K562 (cell line): Measurements from ENCODE around the gene OPN1MW2. TPM values are rescaled to one million over a fixed set of nuclear protein-coding genes. Genes with fewer than 3 reads are reported as not detected.
"Not testable (repeated sequence)": the region's sequence is repeated elsewhere in the genome, so short reads cannot be mapped to it uniquely, and the experiment has no call there.

Experiments
- ATAC-seq: fragments of 200-7000 bp; cut with Tn5 transposase; 3 replicates; pipeline ENCODE4 v1.9.1; 2020; ENCODE audit warnings: moderate library complexity
- BruUV-seq: library from RNA; stranded (reverse); fragments of 400-500 nt; replicated peaks from 2 replicates; lab custom pipeline; 2021; lab: Mats Ljungman, UMichigan
- CTCF ChIA-PET: fragments of 300-600 bp; formaldehyde crosslinking; extraction: SDS; loops from one replicate; lab custom pipeline; 2021; ENCODE audit warnings: low intra/inter-chr PET ratio; lab: Yijun Ruan, JAX
- POLR2A ChIA-PET: fragments of 300-600, 350-650 bp; sonication (Branson Sonifier 250); formaldehyde crosslinking; extraction: SDS; loops from one replicate; lab custom pipeline; 2021; ENCODE audit warnings: antibody characterized with exemption, inconsistent platforms; lab: Yijun Ruan, JAX
- DNase-seq, 4 experiments: peaks; one replicate each; pipeline versions ENCODE4 v3.0.0 to v3.0.0-alpha.2; 2011 to 2018; ENCODE audit warnings: low spot score in 3 of 4, mixed read lengths in 3 of 4; ENCODE audit errors: extremely low read depth in 1 of 4
- FAIRE-seq: peaks from 2 replicates; lab custom pipeline; 2011; peaks lifted over from hg19 to GRCh38; lab: Jason Lieb, UNC
- H2AFZ ChIP-seq: 2 replicates; pipeline ENCODE4 v1.6.0; 2011; ENCODE audit warnings: low read depth, low read length, control low read depth, inconsistent platforms
- H3K27ac ChIP-seq: fragments of 200-600 bp; 3 replicates; pipeline ENCODE4 v1.8.0; 2011; ENCODE audit warnings: low read depth, mild to moderate bottlenecking, control low read depth, inconsistent platforms, low read length, moderate library complexity, mixed read lengths; ENCODE audit errors: extremely low read depth
- H3K27me3 ChIP-seq, 2 experiments: fragments of 300-600 bp in 1 of 2; 2 replicates in 1 of 2; 3 replicates in 1 of 2; pipeline versions ENCODE4 v1.6.0 to v1.8.0; 2011; ENCODE audit warnings: inconsistent platforms in 2 of 2, low read length in 2 of 2, mild to moderate bottlenecking in 1 of 2, mixed read lengths in 1 of 2, moderate library complexity in 1 of 2; ENCODE audit not compliant: control insufficient read depth in 2 of 2, insufficient read depth in 2 of 2
- H3K36me3 ChIP-seq: fragments of 300-600 bp; 3 replicates; pipeline ENCODE4 v1.8.0; 2011; ENCODE audit warnings: mild to moderate bottlenecking, low read length, inconsistent platforms; ENCODE audit not compliant: control insufficient read depth, insufficient read depth
- H3K4me1 ChIP-seq, 2 experiments: fragments of 200-600 bp in 1 of 2; replicated peaks in 1 of 2; 2 replicates in 1 of 2; 3 replicates in 1 of 2; pipeline versions ENCODE4 v1.5.1 to v1.8.0; 2011; ENCODE audit warnings: inconsistent platforms in 2 of 2, low read length in 2 of 2, mild to moderate bottlenecking in 1 of 2, mixed read lengths in 1 of 2, moderate library complexity in 1 of 2; ENCODE audit not compliant: control insufficient read depth in 2 of 2, insufficient read depth in 2 of 2
- H3K4me2 ChIP-seq: 2 replicates; pipeline ENCODE4 v1.6.1; 2011; ENCODE audit warnings: low read length, control low read depth, inconsistent platforms, mixed read lengths; ENCODE audit not compliant: insufficient read depth
- H3K4me3 ChIP-seq: fragments of 200-600 bp; sonication (generic), shearing (Covaris generic); 2 replicates; pipeline ENCODE4 v1.5.1; 2016; ENCODE audit warnings: control low read depth, inconsistent platforms
- H3K79me2 ChIP-seq: fragments of 200-600 bp; 3 replicates; pipeline ENCODE4 v1.8.0; 2011; ENCODE audit warnings: low read length, inconsistent platforms; ENCODE audit not compliant: control insufficient read depth, insufficient read depth
- H3K9ac ChIP-seq, 2 experiments: 2 replicates each; pipeline versions ENCODE4 v1.6.0 to v1.6.1; 2011; ENCODE audit warnings: low read depth in 2 of 2, low read length in 2 of 2, control low read depth in 1 of 2, inconsistent platforms in 1 of 2, mild to moderate bottlenecking in 1 of 2, mixed read lengths in 1 of 2; ENCODE audit not compliant: insufficient read depth in 1 of 2
- H3K9me1 ChIP-seq: one replicate; pipeline ENCODE4 v1.6.0; 2011; ENCODE audit warnings: inconsistent platforms, mild to moderate bottlenecking, low read length, moderate library complexity; ENCODE audit not compliant: control insufficient read depth, insufficient read depth
- H3K9me3 ChIP-seq: replicated peaks from 2 replicates; pipeline ENCODE4 v1.5.1; 2011; ENCODE audit warnings: low read depth, low read length, inconsistent platforms; ENCODE audit not compliant: control insufficient read depth, insufficient read depth
- H4K20me1 ChIP-seq: replicated peaks from 2 replicates; pipeline ENCODE4 v1.6.1; 2011; ENCODE audit warnings: low read length, inconsistent platforms, mixed read lengths; ENCODE audit not compliant: control insufficient read depth, insufficient read depth
- WGBS: fragments of 100-300 bp; shearing (Covaris generic); methylation state at CpG from one replicate; pipeline ENCODE4 v1.1.6; 2016; ENCODE audit warnings: low coverage, mixed read lengths; ENCODE audit not compliant: insufficient coverage; ENCODE audit errors: missing lambda C conversion rate; 5-methylcytosine and 5-hydroxymethylcytosine counted together
- in situ Hi-C: fragments of 300-500 bp; cut with MboI; formaldehyde crosslinking; loops from 4 replicates; pipeline ENCODE4 v1.15.0; 2018; ENCODE audit warnings: inconsistent platforms, mixed read lengths
- intact Hi-C: fragments of 100-400 bp; cut with micrococcal nuclease; formaldehyde crosslinking; loops from 2 replicates; pipeline ENCODE4 v1.14.2; 2022
- polyA plus RNA-seq, 8 experiments: library from polyadenylated mRNA; depleted of rRNA in 4 of 8; stranded (reverse) in 5 of 8; unstranded in 3 of 8; fragments of >200 nt; fragmentation: Nextera tagmentation in 2 of 8; fragmentation: Illumina TruSeq in 1 of 8; extraction: Ambion mirVana in 2 of 8; extraction: Trizol in 1 of 8; gene quantifications; 2 replicates each; pipeline versions ENCODE4 v1.2.1 to v1.2.3, GENCODE V29; 2011 to 2014; ENCODE audit warnings: inconsistent platforms in 1 of 8, missing spikeins in 1 of 8
- total RNA-seq, 7 experiments: library from RNA; depleted of rRNA in 6 of 7; stranded (reverse); fragments of >200 nt in 6 of 7; fragmentation: Illumina TruSeq in 2 of 7; extraction: Trizol in 2 of 7; gene quantifications; 2 replicates each; pipeline versions ENCODE4 v1.2.1 to v1.2.3, GENCODE V29; 2011 to 2021; ENCODE audit warnings: low replicate concordance in 1 of 7

OPN1MW2 gene
- total and polyA plus RNA-seq, 9 of the 15 experiments (the other 6 are each of a cell fraction or from before 2014, with no cell fraction given): 0.06 to 0.14 TPM; not detected in 7

DNA sequence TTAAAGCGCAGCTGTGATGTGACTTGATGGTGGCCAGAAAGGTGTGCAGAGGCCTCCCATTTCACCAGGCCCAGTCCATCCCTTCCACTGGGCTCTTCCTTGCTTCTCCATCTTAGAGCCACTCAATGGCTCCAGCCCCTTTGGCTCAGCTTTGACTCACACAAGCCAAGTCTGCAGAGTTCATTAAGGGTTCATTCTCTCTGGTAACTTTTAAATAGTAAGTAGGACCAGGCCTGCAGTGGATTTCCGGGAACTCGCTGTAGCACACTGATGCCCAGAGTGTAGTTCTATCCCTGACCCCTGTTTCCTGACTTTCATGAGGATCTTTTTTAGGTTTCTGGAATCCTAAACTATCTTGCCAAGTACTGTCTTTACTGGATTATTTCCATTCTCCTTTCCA is 49.7 kb downstream of the OPN1MW2 start:
- BruUV-seq, H3K27me3 ChIP-seq, CTCF ChIA-PET, ATAC-seq, H3K79me2 ChIP-seq, H3K27ac ChIP-seq, DNase-seq, POLR2A ChIA-PET, H3K9ac ChIP-seq, H3K4me3 ChIP-seq, H4K20me1 ChIP-seq, H3K9me1 ChIP-seq, H3K9me3 ChIP-seq, H3K4me1 ChIP-seq, H2AFZ ChIP-seq, in situ Hi-C loops, FAIRE-seq, H3K4me2 ChIP-seq, H3K36me3 ChIP-seq, intact Hi-C loops: not testable (repeated sequence)
- WGBS: no CpG with 5 or more reads among the region's 3 CpGs

Other genes with a start within 250 kb of the OPN1MW2 start
Only the 7 nearest of the 18 such genes appear.
- 36.6 and 52.6 TPM in 2 replicates for gene MECP2, start 122.0 kb upstream of the OPN1MW2 start, total RNA-seq (2014; rRNA removed)
- 34.2 and 45.6 TPM in 2 replicates for gene MECP2, start 122.0 kb upstream of the OPN1MW2 start, total RNA-seq (2014; rRNA removed; fragmentation: Illumina TruSeq; extraction: Trizol)
- 30.0 and 32.1 TPM in 2 replicates for gene MECP2, start 122.0 kb upstream of the OPN1MW2 start, total RNA-seq (2015; rRNA removed; fragmentation: Illumina TruSeq; extraction: Trizol)
- 48.1 and 50.9 TPM in 2 replicates for gene MECP2, start 122.0 kb upstream of the OPN1MW2 start, total RNA-seq (2021)
- 23.8 and 27.8 TPM in 2 replicates for gene MECP2, start 122.0 kb upstream of the OPN1MW2 start, polyA plus RNA-seq (2011; rRNA removed)
- gene MECP2, start 122.0 kb upstream of the OPN1MW2 start, polyA plus RNA-seq (2014; fragmentation: Illumina TruSeq; extraction: Trizol): 30.2 and 30.5 TPM in 2 replicates
- gene MECP2, start 122.0 kb upstream of the OPN1MW2 start, polyA plus RNA-seq (2014; fragmentation: Nextera tagmentation; extraction: Ambion mirVana): 1 to 10 TPM; 2.1 to 2.3 TPM
- 32.7 and 33.0 TPM in 2 replicates for gene MECP2, start 122.0 kb upstream of the OPN1MW2 start, polyA plus RNA-seq (2014; rRNA removed)
- gene OPN1LW, start 75.5 kb upstream of the OPN1MW2 start, total RNA-seq (2014; rRNA removed): not detected in 2 replicates
- not detected in 2 replicates for gene OPN1LW, start 75.5 kb upstream of the OPN1MW2 start, total RNA-seq (2014; rRNA removed; fragmentation: Illumina TruSeq; extraction: Trizol)
- not detected in 2 replicates for gene OPN1LW, start 75.5 kb upstream of the OPN1MW2 start, total RNA-seq (2015; rRNA removed; fragmentation: Illumina TruSeq; extraction: Trizol)
- gene OPN1LW, start 75.5 kb upstream of the OPN1MW2 start, total RNA-seq (2021): not detected in 2 replicates
- not detected in 2 replicates for gene OPN1LW, start 75.5 kb upstream of the OPN1MW2 start, polyA plus RNA-seq (2011; rRNA removed)
- not detected in 2 replicates for gene OPN1LW, start 75.5 kb upstream of the OPN1MW2 start, polyA plus RNA-seq (2014; fragmentation: Illumina TruSeq; extraction: Trizol)
- under 1 TPM in 1 of 2 experiments, not detected in 1; 0.04 TPM for gene OPN1LW, start 75.5 kb upstream of the OPN1MW2 start, polyA plus RNA-seq (2014; fragmentation: Nextera tagmentation; extraction: Ambion mirVana)
- gene OPN1LW, start 75.5 kb upstream of the OPN1MW2 start, polyA plus RNA-seq (2014; rRNA removed): not detected in 2 replicates
- not detected in 2 replicates for gene OPN1MW, start 37.2 kb upstream of the OPN1MW2 start, total RNA-seq (2014; rRNA removed)
- not detected in 2 replicates for gene OPN1MW, start 37.2 kb upstream of the OPN1MW2 start, total RNA-seq (2014; rRNA removed; fragmentation: Illumina TruSeq; extraction: Trizol)
- gene OPN1MW, start 37.2 kb upstream of the OPN1MW2 start, total RNA-seq (2015; rRNA removed; fragmentation: Illumina TruSeq; extraction: Trizol): not detected in 2 replicates
- not detected in 2 replicates for gene OPN1MW, start 37.2 kb upstream of the OPN1MW2 start, total RNA-seq (2021)
- not detected in 2 replicates for gene OPN1MW, start 37.2 kb upstream of the OPN1MW2 start, polyA plus RNA-seq (2011; rRNA removed)
- not detected in 2 replicates for gene OPN1MW, start 37.2 kb upstream of the OPN1MW2 start, polyA plus RNA-seq (2014; fragmentation: Illumina TruSeq; extraction: Trizol)
- gene OPN1MW, start 37.2 kb upstream of the OPN1MW2 start, polyA plus RNA-seq (2014; fragmentation: Nextera tagmentation; extraction: Ambion mirVana): not detected
- gene OPN1MW, start 37.2 kb upstream of the OPN1MW2 start, polyA plus RNA-seq (2014; rRNA removed): not detected in 2 replicates
- not detected in 2 replicates for gene OPN1MW3, start 37.8 kb downstream of the OPN1MW2 start, total RNA-seq (2014; rRNA removed)
- not detected in 2 replicates for gene OPN1MW3, start 37.8 kb downstream of the OPN1MW2 start, total RNA-seq (2014; rRNA removed; fragmentation: Illumina TruSeq; extraction: Trizol)
- not detected in 2 replicates for gene OPN1MW3, start 37.8 kb downstream of the OPN1MW2 start, total RNA-seq (2015; rRNA removed; fragmentation: Illumina TruSeq; extraction: Trizol)
- not detected in 2 replicates for gene OPN1MW3, start 37.8 kb downstream of the OPN1MW2 start, total RNA-seq (2021)
- gene OPN1MW3, start 37.8 kb downstream of the OPN1MW2 start, polyA plus RNA-seq (2011; rRNA removed): not detected in 2 replicates
- gene OPN1MW3, start 37.8 kb downstream of the OPN1MW2 start, polyA plus RNA-seq (2014; fragmentation: Illumina TruSeq; extraction: Trizol): not detected in 2 replicates
- gene OPN1MW3, start 37.8 kb downstream of the OPN1MW2 start, polyA plus RNA-seq (2014; fragmentation: Nextera tagmentation; extraction: Ambion mirVana): not detected
- not detected in 2 replicates for gene OPN1MW3, start 37.8 kb downstream of the OPN1MW2 start, polyA plus RNA-seq (2014; rRNA removed)
- gene TEX28, start 75.4 kb downstream of the OPN1MW2 start, total RNA-seq (2014; rRNA removed): 0.08 TPM in 1 of 2 replicates, not detected in the other
- gene TEX28, start 75.4 kb downstream of the OPN1MW2 start, total RNA-seq (2014; rRNA removed; fragmentation: Illumina TruSeq; extraction: Trizol): not detected in 2 replicates
- gene TEX28, start 75.4 kb downstream of the OPN1MW2 start, total RNA-seq (2015; rRNA removed; fragmentation: Illumina TruSeq; extraction: Trizol): not detected in 2 replicates
- gene TEX28, start 75.4 kb downstream of the OPN1MW2 start, total RNA-seq (2021): not detected in 2 replicates
- gene TEX28, start 75.4 kb downstream of the OPN1MW2 start, polyA plus RNA-seq (2011; rRNA removed): not detected in 2 replicates
- not detected in 2 replicates for gene TEX28, start 75.4 kb downstream of the OPN1MW2 start, polyA plus RNA-seq (2014; fragmentation: Illumina TruSeq; extraction: Trizol)
- not detected for gene TEX28, start 75.4 kb downstream of the OPN1MW2 start, polyA plus RNA-seq (2014; fragmentation: Nextera tagmentation; extraction: Ambion mirVana)
- not detected in 2 replicates for gene TEX28, start 75.4 kb downstream of the OPN1MW2 start, polyA plus RNA-seq (2014; rRNA removed)
- 0.54 and 0.61 TPM in 2 replicates for gene TKTL1, start 76.0 kb downstream of the OPN1MW2 start, total RNA-seq (2014; rRNA removed)
- 0.29 and 0.44 TPM in 2 replicates for gene TKTL1, start 76.0 kb downstream of the OPN1MW2 start, total RNA-seq (2014; rRNA removed; fragmentation: Illumina TruSeq; extraction: Trizol)
- 0.19 and 0.29 TPM in 2 replicates for gene TKTL1, start 76.0 kb downstream of the OPN1MW2 start, total RNA-seq (2015; rRNA removed; fragmentation: Illumina TruSeq; extraction: Trizol)
- 0.35 and 0.51 TPM in 2 replicates for gene TKTL1, start 76.0 kb downstream of the OPN1MW2 start, total RNA-seq (2021)
- 0.18 and 0.64 TPM in 2 replicates for gene TKTL1, start 76.0 kb downstream of the OPN1MW2 start, polyA plus RNA-seq (2011; rRNA removed)
- gene TKTL1, start 76.0 kb downstream of the OPN1MW2 start, polyA plus RNA-seq (2014; fragmentation: Illumina TruSeq; extraction: Trizol): 0.51 and 0.71 TPM in 2 replicates
- gene TKTL1, start 76.0 kb downstream of the OPN1MW2 start, polyA plus RNA-seq (2014; fragmentation: Nextera tagmentation; extraction: Ambion mirVana): under 1 TPM; 0.18 to 0.71 TPM
- gene TKTL1, start 76.0 kb downstream of the OPN1MW2 start, polyA plus RNA-seq (2014; rRNA removed): 0.38 and 0.62 TPM in 2 replicates
- 554 and 803 TPM in 2 replicates for gene FLNA, start 154.9 kb downstream of the OPN1MW2 start, total RNA-seq (2014; rRNA removed)
- 72.2 and 110 TPM in 2 replicates for gene FLNA, start 154.9 kb downstream of the OPN1MW2 start, total RNA-seq (2014; rRNA removed; fragmentation: Illumina TruSeq; extraction: Trizol)
- gene FLNA, start 154.9 kb downstream of the OPN1MW2 start, total RNA-seq (2015; rRNA removed; fragmentation: Illumina TruSeq; extraction: Trizol): 135 and 162 TPM in 2 replicates
- 672 and 735 TPM in 2 replicates for gene FLNA, start 154.9 kb downstream of the OPN1MW2 start, total RNA-seq (2021)
- 86.6 and 165 TPM in 2 replicates for gene FLNA, start 154.9 kb downstream of the OPN1MW2 start, polyA plus RNA-seq (2011; rRNA removed)
- 329 and 438 TPM in 2 replicates for gene FLNA, start 154.9 kb downstream of the OPN1MW2 start, polyA plus RNA-seq (2014; fragmentation: Illumina TruSeq; extraction: Trizol)
- gene FLNA, start 154.9 kb downstream of the OPN1MW2 start, polyA plus RNA-seq (2014; fragmentation: Nextera tagmentation; extraction: Ambion mirVana): 1 to 10 TPM; 6.2 to 6.8 TPM
- 226 and 245 TPM in 2 replicates for gene FLNA, start 154.9 kb downstream of the OPN1MW2 start, polyA plus RNA-seq (2014; rRNA removed)